HG03045 (cell line): ENCODE results near the gene GNG12.

Experiments used
- ATAC-seq: cut with Tn5 transposase; IDR thresholded peaks from one replicate; pipeline ENCODE4 v1.9.1; 2021; ENCODE audit warnings: mild to moderate bottlenecking, moderate library complexity; ENCODE audit not compliant: unreplicated experiment

GNG12 gene

DNA sequence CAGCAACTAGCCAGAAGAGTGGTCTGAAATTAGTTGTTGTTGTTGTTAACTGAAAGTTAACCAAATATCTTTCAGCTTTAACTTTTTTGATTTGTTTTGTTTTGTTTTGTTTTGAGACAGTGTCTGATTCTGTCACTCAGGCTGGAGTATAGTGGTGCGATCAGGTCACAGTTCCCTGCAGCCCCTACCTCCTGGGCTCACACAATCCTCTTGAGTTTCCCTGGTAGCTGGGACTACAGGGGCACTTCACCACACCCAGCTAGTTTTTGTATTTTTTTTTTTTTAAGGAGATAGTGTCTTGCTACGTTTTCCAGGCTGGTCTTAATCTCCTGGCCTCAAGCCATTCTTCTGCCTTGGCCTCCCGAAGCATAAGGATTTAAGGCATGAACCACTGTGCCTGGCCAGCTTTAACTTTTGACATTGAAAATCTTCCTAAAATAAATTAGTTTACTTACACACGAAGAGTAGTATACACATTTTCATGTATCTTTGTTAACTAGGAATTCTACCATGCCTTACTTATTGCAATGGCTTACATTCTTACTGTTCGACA lies 45.0 kb downstream of the GNG12 start:
- no peak for ATAC-seq

DNA sequence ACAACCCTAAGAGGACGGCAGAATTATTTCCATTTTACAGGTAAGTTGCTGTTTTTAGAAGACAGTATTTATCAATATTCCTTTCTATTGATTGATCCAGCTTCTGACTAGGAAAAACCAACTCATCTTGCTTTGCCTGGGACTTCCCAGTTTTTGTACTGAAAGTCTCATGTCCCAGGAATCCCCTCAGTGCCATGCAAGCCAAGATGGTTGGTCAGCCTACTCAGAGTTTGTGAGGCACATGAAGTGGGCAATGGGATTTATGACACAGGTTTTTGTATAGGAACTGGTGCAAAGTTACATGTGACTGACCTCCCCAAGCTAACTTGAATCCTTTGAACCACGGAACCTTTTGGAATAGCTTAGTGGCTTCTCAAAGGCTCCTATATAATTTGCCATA lies 45.5 kb downstream of the GNG12 start:
- no peak for ATAC-seq

DNA sequence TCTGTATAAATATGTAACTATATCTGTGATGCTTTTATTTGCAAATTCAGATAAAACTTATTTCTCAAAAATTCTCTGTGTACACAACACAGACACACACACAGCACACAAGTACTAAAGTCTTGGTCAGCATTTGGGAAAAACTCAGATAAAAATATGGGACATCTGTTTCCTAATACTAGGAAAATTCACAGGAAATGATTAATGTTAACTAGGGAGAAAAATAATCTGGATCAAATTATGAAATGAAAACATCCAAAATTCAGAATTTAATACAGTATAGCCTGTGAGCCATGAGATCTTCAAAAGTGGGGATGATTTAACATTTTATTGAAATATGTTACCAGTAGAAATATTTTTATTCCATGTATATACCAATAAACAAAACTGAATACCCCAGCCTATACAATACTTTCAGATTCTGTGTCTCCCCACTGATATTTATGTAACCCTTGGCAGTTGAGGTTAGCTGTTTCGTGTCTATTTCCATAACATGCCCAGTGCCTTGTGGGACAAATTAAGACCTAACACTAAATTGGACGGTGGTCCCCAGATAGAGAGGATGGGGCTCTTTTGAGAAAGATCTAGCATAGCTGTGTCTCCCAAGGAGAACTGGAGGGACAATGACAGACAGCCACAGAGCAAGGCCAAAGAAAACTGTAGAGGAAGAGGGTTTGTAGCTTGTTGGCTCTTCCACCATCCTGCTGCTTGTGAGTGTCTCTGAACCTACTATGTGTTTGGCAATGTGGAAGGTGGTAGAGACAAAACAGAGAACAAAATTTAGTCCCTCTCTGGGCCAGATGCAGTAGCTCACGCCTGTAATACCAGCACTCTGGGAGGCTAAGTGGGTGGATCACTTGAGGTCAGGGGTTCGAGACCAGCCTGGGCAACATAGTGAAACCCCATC lies 47.2 kb downstream of the GNG12 start:
- ATAC-seq = no peak

DNA sequence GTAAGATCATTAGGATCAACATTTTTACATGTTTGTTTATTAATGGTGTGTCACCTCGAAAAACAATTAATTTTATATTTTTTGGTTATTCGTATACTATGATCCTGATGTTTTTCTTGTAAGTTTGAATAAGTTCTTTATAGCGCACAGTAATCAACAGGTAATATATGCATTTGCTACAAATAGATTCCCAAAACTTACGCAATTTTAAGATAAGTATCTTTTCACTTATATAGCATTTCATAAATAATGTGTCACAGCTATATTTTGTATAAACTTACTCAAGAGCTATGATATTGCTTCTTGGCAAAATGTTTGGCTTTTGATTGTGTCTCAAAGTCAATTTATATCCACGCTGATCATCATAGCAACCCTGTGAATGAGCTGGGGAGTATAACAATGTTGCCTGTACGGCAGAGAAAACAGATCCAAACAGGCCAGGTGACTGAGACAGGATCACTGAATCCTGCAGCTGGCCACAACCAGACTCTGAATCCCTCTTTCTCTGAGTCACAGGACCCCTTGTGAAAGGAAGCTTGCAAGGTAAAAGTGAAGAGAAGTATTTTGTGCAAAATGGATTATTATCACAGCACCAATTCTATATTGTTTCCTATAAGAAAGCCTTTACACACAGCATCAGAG lies 48.6 kb downstream of the GNG12 start:
- no peak for ATAC-seq

DNA sequence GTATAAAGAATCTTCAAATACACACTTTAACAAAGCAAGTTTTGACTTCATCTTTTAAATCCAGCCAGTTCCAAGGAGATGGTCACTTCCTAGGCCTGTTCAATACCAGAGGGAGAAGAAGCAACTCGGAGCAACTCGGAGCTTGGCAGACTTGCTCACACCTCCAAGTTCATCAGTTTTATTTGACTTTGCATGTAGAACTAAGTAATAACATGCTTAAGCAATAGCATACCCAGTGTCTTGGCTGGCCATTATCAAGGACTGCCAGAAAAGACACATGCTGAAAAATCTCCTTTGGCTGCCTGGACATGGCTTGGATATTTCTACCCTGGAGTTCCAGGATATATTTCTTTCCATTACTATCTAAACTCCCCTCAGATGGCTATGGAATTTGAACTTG lies 52.6 kb downstream of the GNG12 start:
- no peak for ATAC-seq

DNA sequence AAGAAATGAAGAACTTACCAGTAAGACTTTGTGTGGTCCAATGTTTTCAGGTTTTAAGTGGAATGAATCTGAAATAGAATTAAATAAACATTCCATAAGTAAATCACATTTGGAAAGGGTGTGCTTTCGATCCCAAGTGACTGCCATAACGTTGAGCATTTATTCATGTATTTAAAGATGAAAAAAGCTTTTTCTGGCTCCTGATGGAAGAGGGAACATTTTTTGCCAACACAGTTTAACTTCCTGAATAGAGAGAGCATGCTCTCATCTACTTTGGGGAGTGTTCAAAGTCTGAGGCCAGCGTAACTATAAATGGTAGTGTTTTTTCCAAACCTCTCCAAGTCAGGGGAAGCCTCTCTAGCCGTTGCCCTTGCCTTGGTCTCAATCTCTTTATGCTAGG lies 55.8 kb downstream of the GNG12 start:
- ATAC-seq = no peak

DNA sequence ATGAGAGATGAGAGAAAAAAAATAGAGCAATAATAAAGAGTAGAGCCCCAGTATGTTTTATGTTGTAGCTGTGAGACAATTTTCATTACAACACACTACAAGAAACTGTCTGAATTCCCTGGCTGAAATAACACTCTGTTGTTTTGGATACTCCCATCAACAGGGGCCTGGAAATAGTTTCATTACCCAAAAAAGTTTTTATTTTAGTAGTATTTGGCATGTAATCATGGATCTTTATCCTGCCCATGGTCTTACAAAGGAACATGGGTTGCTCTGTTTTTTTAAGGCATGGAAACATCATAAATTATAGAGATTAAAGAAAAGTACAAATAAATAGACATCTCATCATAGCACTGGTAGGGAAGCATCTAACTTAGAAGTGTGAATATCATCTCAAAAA lies 56.3 kb downstream of the GNG12 start:
- no peak for ATAC-seq

DNA sequence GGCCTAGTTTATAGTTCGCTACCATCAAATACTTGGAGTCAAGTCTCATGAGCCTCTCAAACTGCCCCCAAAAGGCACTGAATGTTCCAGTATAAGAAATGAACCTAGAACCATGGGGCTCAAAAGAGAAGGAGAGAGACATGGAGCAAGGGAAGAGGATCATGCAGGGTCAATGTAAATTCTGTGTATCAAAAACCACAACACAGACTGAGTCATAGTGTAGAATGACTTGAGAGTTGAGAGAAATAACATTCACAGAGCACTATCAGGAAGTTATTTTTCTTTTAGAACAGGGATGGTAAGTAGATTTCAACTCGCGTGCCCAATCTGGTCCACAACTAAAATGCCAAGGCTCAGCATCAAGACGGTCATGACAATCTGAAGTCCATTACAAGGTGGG lies 59.8 kb downstream of the GNG12 start:
- no peak for ATAC-seq

DNA sequence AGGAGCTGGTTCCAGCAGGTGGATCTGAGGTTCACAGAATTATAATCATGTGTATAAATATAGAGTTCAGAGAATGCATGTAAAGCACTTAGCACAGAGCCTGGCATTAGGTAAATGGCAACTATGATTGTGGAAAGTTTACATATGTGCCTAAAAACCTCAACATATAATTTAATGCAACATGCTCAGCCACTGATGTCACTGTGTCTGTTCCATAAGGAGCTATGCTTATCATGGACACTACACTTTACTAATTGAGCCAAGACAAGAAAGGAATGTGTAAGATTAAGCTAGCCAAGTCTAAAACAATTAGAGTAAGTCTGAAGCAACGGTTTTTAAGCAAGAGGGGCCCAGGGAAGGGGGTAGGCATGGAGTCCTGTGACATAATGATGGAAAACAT lies 61.5 kb downstream of the GNG12 start:
- no peak for ATAC-seq

DNA sequence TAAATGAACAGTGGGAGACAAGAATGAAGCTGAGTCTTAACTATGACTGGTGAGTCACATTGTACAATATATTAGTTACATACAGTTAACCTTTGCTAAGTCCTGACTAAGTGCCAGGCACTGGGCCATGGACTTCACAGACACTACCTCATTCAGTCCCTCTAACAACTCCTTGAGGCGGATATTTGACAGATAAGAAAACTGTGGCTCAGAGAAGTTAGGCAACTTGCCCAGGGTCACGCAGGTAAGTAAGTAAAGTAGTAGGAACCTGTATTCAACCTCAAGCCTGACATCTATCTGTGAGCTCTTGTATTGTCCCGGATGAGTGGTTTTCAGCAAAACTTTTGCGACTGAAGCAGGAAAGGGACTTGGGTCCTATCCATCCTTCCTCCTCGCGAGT lies 62.1 kb downstream of the GNG12 start:
- no peak for ATAC-seq

DNA sequence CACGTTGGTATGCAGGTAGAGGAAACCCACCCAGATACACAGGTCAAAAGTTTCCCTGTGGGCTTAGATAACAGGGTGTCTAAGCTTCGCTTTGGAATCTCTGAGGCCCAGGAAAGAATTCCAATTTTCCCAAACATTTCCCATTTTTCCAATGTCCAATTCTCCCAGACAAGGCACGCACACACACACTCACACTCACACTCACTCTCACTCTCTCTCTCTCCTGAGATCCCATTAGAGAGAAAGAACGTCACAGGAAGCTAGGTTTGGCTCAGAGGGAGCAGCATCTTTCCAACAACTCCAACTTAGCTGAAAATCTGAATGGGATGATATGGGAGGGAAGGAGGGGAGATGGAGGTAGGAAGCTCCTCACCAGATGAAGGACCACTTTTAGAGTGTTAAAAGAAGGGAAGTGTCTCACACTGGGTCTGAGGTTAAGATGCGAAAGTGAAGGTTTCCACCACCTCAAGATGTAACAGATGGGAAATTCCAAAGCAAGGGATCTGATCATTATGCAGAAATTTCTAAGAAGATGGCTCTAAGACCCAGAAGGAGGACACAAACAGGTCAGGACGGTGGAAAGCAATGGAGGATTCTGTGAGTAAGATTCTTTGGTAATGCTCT lies 63.5 kb downstream of the GNG12 start:
- no peak for ATAC-seq

DNA sequence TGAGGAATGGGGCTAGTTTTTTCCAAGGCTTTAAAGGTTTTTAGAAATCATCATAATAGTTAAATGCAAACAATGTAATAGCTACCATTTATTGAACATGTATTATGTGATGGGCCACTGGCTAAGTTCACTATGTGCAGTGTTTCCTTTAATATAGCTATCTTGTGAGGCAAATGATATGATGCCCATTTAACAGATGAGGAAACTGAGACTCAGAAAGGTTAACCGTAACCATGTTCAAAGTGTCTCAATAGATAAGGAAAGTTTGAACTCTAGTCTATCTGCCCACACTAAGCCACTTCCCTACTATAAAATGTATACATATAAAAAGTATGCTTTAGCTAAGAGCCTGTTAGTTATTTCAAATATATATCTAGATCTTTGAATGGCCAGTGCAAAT lies 64.8 kb downstream of the GNG12 start:
- no peak for ATAC-seq

DNA sequence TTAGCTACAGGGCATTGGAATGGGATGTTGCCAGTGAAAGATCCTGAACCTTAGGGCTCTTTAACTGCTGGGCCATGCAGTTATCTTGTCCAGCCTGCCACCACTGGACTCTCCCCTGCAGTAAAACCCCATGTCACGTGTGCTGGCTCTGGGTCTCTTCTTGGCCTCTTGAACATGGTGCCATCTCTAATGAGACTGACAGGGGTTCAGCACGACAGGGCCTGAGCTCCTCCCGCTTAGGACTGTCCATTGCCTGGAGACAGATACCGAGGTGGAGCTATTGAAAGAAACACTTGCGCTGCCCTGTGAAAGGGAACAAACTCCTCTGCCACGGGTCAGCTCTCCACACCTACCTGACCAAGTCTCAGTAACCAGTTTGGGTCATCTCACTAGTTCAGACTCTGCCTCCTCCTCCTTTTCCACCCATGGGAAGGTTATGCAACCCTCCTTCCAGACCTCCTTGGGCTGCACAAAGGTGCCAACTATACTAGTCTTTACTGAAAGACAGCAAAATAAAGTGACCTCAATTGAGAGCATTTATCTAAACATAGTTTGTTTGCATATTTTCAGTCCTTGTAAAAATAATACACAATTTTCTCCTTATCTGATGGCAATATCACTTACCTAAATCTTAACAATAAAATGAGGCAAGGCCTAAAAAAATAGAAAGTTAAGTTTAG lies 66.0 kb downstream of the GNG12 start:
- no peak for ATAC-seq

DNA sequence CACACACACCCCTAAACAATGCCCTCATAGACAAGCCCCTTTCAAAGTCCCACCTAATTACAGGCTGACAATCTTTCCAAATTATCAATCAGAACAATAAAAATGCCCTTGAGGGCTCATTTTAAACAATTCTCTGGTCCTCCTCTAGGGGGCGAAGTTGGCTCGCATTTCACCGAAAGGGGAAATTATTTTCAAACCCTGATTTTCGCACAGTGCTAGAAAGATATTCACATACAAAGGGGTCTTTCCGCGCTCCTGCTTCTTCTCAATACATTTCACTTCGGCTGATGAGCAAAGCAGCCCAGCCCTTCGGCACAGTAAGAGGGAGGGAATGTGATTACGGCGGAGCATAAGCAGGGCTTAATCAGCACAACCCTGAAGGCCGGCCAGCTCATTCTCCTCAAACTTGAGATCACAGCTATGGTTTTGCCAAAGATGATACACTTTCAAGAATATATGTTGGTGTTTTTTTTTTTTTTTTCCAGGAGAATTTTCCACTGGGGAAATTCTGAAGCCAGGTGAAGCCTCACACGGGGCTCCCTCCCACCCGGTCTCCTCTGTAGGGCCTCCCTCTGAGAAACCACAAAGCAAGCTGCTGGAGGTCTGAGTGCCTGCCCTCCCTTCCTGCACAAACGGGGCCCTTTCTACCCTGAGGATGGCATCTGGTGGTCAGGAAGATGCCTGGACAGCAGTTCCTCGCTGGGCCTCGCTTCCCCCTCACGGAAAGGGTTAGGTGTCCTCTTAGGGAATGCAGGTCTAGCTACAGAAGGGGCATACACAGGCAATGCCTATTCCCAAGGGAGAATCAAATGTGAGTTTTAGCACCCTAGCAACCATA lies 66.9 kb downstream of the GNG12 start:
- no peak for ATAC-seq

DNA sequence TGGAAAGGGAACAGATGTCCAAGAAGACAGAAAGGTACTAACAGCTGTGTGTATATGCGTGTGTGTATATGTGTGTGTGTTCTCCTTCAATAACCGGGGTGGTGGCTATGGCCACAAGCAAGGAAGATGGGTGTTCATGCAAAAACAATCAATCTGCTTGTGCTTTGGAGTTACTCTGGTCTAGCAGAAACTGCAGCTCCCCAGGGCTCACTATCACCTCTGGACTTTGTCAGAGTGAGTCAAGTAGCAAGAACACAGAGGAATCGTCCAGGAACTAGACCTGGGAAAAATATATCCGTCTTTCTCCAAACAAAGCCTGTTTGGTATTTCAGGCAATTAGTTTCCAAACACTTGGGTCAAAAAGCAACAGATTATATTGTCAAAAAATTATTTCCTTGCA lies 68.6 kb downstream of the GNG12 start:
- no peak for ATAC-seq

DNA sequence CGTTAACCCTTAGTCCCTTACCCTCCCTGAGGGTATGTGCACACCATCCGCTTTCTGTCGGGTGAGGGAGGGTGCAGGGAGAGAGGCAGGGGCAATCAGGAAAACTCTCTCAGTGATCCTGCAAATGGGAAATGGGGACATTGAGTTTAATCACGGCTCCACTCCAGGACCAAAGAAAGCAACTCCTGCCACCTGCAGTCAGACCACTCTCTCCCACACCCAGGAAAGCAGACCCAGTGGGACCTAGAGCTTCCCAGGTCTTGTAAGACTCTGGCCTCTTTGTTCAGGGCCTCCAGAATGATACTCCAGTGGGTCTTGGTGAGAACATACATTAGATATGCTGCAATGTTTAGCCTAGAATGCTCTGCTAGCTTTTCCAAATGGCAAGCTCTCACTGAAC lies 71.5 kb downstream of the GNG12 start:
- no peak for ATAC-seq

DNA sequence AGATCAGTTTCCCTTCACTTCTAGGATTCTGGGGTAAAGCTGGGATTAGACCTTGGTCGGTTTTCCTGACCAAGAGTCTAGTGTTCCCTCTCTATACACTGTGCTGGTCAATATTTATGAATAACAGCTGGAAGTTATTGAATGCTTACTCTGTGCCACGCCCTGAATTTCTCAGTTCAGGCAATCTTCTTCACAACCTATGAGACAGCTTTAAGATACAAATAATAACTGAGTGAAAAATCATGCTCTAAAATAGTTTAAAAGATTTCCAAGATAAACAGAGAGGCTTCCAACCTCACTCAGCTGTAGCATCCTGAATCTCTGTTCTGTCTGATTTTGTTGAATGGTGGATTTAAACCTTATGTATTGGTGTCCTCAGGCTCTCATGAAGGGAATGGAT lies 72.2 kb downstream of the GNG12 start:
- no peak for ATAC-seq

DNA sequence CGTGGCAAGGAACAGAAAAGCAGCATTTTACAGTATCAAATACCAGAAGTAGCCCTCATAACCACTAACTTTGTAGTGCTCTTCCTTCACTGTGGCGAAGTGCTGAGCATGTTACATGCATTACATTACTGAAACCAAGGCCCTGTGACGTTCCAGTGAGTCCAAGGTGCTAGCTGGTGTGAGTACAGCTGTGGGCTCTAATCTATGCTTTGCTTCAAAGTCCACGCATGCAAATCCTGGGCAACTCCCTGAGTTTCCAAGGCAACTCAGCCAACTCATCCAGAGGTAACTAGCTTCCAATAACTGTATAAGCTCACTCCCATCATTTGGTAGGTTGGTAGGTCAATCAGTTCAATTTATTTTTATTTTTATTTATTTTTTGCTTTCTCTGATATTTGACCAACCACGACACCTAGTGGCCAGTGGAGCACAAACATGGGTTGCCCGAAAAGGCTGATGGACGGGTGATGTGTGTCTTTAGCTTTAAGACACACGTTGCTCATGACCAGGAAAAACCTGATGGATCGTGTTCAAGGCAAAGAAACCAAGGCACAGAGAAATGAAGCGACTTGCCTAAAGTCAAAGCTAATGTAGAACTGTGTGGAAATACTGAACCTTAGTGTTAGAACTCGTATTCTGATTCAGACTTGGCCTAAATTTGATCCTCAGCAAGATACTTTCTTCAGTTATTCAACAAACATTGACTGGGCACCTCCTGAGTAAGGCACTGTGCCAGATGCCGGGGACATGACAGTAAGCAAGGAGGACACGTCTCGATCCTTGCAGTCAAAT lies 73.0 kb downstream of the GNG12 start:
- ATAC-seq = peak; percentile 99

DNA sequence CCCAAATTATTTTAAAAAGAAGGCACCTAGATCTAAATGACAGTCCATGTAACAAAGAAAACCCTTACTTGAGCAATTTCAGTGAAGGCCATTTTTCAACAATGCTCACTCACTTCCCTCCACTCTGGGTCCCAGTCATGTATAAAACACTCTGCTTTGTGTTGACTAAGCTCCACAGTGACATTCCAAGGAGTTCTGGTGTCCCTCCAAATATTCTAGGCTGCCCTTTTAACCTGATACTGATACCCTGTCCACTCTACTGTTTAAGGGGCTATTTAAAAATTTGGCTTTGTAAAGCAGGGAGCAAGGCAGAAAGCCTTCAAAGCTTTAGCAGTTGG lies 73.6 kb downstream of the GNG12 start:
- ATAC-seq = peak; percentile 25

DNA sequence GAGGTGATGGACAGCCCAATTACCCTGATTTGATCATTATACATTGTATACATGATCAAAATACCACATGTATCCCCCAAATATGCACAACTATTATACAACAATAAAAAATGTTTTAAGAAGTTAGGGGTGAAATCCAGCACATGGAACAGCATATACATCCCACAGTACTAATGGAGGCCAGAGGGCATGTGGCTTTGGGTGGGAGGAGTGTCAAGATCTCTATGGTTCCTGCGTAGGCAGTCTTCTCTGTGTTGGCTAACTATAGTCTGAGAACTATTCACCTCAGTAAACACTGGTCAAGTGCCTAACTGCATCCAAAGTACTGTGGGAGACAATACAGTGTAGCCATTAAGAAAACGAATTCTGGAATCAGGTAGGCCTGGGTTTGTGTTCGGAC lies 74.2 kb downstream of the GNG12 start:
- no peak for ATAC-seq
